ENCODE data around the gene TEX26. TPM values are rescaled to one million over a fixed set of nuclear protein-coding genes. Genes with fewer than 3 reads are reported as not detected.

Gene TEX26
- total RNA-seq, 4 donors from 2014 or later: 1.2 TPM; not detected in 3

DNA sequence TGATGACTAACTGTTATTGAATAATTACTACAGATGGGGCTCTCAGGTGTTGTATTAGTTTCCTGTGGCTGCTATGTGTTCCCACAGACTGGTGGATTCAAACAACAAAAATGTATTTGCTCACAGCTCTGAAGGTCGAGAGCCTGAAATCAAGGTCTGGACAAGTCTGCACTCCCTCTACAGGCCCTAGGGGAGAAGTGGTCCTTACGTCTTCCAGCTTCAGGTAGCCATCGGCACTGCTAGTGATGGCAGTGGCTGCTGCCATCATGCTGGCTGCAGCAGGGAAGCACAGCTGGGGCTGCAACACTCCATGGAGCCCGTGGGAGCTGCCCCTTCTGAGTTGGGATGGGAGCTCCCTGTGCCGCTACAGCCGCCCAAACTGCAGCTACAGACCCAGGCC is 1.9 kb downstream of the TEX26 start:
- no peaks in the 10 kb centered on the region for H3K27me3 ChIP-seq
- no peak for TF ChIP-seq POLR2A (IDR thresholded peaks at IDR 0.05)
- TF ChIP-seq, protein P1, sequence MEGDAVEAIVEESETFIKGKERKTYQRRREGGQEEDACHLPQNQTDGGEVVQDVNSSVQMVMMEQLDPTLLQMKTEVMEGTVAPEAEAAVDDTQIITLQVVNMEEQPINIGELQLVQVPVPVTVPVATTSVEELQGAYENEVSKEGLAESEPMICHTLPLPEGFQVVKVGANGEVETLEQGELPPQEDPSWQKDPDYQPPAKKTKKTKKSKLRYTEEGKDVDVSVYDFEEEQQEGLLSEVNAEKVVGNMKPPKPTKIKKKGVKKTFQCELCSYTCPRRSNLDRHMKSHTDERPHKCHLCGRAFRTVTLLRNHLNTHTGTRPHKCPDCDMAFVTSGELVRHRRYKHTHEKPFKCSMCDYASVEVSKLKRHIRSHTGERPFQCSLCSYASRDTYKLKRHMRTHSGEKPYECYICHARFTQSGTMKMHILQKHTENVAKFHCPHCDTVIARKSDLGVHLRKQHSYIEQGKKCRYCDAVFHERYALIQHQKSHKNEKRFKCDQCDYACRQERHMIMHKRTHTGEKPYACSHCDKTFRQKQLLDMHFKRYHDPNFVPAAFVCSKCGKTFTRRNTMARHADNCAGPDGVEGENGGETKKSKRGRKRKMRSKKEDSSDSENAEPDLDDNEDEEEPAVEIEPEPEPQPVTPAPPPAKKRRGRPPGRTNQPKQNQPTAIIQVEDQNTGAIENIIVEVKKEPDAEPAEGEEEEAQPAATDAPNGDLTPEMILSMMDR (IDR thresholded peaks at IDR 0.05): peak in 1 of 4 experiments; percentile 6
- no peak overlapping the region for H3K4me3 ChIP-seq
- no peak overlapping the region for H3K27ac ChIP-seq
- H3K36me3 ChIP-seq: no peaks in the 10 kb centered on the region
- intact Hi-C loops (cut with DNase I; ENCODE audit: low total_unique reads): no loop called here
- no peaks in the 10 kb centered on the region for H3K4me1 ChIP-seq
- no peak for DNase-seq
- H3K9me3 ChIP-seq: no peaks in the 10 kb centered on the region

DNA sequence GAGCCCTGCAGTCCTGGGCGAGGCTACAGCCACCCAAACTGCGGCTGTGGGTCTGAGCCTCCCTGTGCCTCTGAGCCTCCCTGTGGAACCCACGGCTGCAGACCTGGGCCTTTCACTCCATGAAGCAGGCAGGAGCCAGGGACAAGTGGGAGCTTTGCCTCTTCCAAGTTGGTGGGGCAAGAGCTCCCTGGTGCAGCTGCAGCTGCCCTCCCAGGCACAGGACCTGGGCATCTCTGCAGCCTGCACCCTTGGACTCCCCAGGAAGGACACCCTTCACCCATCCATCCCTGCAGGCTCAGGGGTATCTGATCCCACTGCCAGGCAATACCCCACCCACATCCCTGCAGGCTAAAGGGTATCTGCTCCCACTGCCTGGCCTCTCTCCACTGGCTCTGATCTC is 2.3 kb downstream of the TEX26 start:
- Histone ChIP-seq H3K4me3 (no peak overlapping the region), H3K27me3 (no peaks in the 10 kb centered on the region), H3K27ac (no peak overlapping the region), H3K9me3 (no peaks in the 10 kb centered on the region), H3K4me1 (no peaks in the 10 kb centered on the region), H3K36me3 (no peaks in the 10 kb centered on the region)
- intact Hi-C loops (cut with DNase I; ENCODE audit: low total_unique reads): no loop called here
- TF ChIP-seq, protein P1 (IDR thresholded peaks at IDR 0.05): no peak
- TF ChIP-seq POLR2A (IDR thresholded peaks at IDR 0.05): no peak
- no peak for DNase-seq

DNA sequence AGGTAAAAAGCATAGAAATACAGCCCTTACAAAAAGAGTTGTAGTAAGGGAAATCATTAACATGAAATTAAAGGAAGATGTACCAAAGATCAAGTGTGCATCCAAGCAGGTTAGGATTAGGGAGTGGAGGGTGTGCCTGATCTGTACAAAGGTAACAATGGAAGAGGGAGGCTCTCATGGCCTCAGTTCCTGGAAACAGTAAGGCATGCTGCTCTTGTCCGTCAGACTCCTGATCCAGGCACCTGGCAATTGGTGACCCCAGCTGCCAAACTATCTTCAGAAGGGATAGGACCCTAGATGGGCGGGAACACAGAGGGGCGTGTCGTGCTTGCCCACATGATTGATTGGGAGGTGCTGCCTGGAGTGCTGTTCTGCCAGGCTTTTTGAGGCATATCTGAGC is 4.5 kb downstream of the TEX26 start:
- TF ChIP-seq, protein P1 (IDR thresholded peaks at IDR 0.05): no peak
- TF ChIP-seq POLR2A (IDR thresholded peaks at IDR 0.05): no peak
- intact Hi-C loops (cut with DNase I; ENCODE audit: low total_unique reads): no loop called here
- H3K27ac ChIP-seq: no peak overlapping the region
- H3K27me3 ChIP-seq: no peaks in the 10 kb centered on the region
- no peak for DNase-seq
- no peaks in the 10 kb centered on the region for H3K36me3 ChIP-seq
- H3K4me1 ChIP-seq: no peaks in the 10 kb centered on the region
- no peak overlapping the region for H3K4me3 ChIP-seq
- H3K9me3 ChIP-seq: no peaks in the 10 kb centered on the region

DNA sequence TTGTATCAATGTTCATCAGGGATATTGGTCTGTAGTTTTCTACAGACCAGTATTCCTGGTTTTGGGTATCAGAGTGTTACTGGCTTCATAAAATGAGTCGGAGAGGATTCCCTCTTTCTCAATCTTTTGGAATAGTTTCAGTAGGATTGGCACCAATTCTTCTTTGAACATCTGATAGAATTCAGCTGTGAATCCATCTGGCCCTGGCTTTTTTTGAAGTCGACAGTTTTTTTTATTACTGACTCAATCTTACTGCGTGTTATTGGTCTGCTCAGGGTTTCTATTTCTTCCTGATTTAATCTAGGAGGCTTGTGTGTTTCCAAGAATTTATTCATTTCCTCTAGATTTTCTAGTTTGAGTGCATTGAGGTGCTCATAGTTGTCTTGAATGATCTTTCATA is 11.4 kb downstream of the TEX26 start:
- H3K4me3 ChIP-seq: no peak overlapping the region
- H3K9me3 ChIP-seq: peaks cover 0 to 10% of the 10 kb centered on the region in 2 donors
- TF ChIP-seq POLR2A (IDR thresholded peaks at IDR 0.05): no peak
- TF ChIP-seq, protein P1 (IDR thresholded peaks at IDR 0.05): no peak
- DNase-seq: no peak
- H3K27ac ChIP-seq: no peak overlapping the region
- intact Hi-C loops (cut with DNase I; ENCODE audit: low total_unique reads): no loop called here
- no peaks in the 10 kb centered on the region for H3K4me1 ChIP-seq
- no peaks in the 10 kb centered on the region for H3K36me3 ChIP-seq
- H3K27me3 ChIP-seq: no peaks in the 10 kb centered on the region

DNA sequence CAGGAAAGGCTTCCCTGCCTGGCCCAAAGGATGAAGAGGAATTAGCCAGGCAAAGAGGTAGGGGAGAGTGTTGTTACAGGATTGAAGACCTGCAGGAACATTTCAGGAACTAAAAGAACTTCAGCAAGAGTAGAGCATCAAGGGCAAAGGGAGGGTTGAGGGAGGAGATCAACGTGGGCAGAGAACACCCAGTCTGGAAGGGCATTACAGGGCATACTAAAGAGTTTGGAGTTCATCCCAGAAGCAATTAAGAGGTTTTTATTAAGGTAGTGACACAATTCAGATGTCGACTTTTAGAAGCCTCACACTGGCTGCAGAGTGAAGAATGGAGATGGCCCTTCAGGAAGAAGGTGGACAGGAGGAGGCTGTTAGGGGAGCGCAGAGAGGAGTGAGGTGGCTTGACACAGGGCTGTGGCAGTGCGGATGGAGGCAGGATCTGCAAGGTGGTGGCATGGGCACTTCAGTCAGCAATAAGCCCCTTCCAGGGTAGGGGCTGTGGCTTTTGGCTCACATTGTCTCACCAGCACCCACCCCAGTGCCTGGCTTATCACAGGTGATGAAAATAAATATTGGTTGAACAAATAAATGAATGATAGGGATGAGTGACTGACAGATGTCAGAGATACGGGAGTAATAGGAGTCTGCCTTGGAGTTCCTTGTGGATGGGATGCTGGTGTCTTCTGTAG is 24.9 kb downstream of the TEX26 start:
- Histone ChIP-seq H3K27me3 (no peaks in the 10 kb centered on the region), H3K27ac (no peak overlapping the region), H3K36me3 (no peaks in the 10 kb centered on the region), H3K9me3 (no peaks in the 10 kb centered on the region), H3K4me3 (no peak overlapping the region), H3K4me1 (no peaks in the 10 kb centered on the region)
- no peak for DNase-seq
- TF ChIP-seq, protein P1 (IDR thresholded peaks at IDR 0.05): no peak
- no peak for TF ChIP-seq POLR2A (IDR thresholded peaks at IDR 0.05)
- intact Hi-C loops (cut with DNase I; ENCODE audit: low total_unique reads): no loop called here
